ENCODE results near the gene PLSCR2. TPM values are rescaled to one million over a fixed set of nuclear protein-coding genes. Genes with fewer than 3 reads are reported as not detected.

PLSCR2 gene
- total and polyA plus RNA-seq, 9 of the 15 experiments (the other 6 are each of a cell fraction or from before 2014, with no cell fraction given): 0.07 to 0.49 (median 0.25) TPM; not detected in 4

DNA sequence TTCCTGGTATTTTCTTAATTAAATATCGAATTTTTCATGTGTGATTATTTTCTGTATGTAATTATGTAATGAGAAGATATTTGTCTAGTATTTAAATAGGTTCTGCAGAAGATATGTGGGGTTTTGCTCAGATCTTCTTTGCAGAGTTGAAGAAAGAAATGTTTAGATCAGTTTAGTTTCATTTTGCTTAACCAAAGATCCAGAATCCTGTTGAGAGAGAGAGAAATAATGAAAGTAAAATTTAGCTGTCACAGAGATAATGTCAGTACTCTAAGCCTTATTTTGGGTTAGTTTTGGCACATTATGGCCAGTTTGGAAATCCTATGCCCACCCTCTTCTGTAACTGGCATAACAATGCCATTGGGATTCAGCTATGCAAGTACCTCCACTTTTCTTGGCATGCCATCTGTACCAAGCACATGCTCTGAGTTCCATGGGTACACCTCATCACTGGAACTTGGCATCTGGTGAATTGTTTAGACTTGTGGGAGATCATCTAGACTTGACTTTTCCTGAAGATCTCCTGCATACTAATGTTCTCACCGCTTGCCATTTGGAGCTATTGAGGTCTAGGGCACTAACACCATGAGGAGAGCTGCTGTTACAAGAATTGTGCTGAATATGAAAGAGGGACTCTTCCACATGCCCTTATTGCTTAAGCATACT is 44.2 kb upstream of the PLSCR2 start:
- Histone ChIP-seq H3K27ac (ENCODE audit: extremely low read depth, low read depth, low read length) (no peak overlapping the region), H3K9ac (ENCODE audit: insufficient read depth in 1 of 2, low read depth in 2 of 2, low read length in 2 of 2) (no peak overlapping the region), H3K4me2 (ENCODE audit: insufficient read depth, low read length) (no peak overlapping the region), H3K27me3 (ENCODE audit: control insufficient read depth in 2 of 2, insufficient read depth in 2 of 2, low read length in 2 of 2) (no peaks in the 10 kb centered on the region), H3K9me1 (ENCODE audit: control insufficient read depth, insufficient read depth, low read length) (no peaks in the 10 kb centered on the region), H3K79me2 (ENCODE audit: control insufficient read depth, insufficient read depth, low read length) (no peaks in the 10 kb centered on the region), H3K36me3 (ENCODE audit: control insufficient read depth, insufficient read depth, low read length) (peaks cover 31% of the 10 kb centered on the region; the same call in 2 of the 3 replicates), H3K9me3 (replicated peaks; ENCODE audit: control insufficient read depth, insufficient read depth, low read depth, low read length) (no peaks in the 10 kb centered on the region), H2AFZ (ENCODE audit: low read depth, low read length) (no peak overlapping the region), H3K4me3 (no peak overlapping the region), H4K20me1 (replicated peaks; ENCODE audit: control insufficient read depth, insufficient read depth, low read length) (no peaks in the 10 kb centered on the region), H3K4me1 (replicated peaks in 1 of 2; ENCODE audit: control insufficient read depth in 2 of 2, insufficient read depth in 2 of 2, low read length in 2 of 2) (peaks cover 0 to 6% of the 10 kb centered on the region in 2 experiments; a peak in 2 of 5 replicates)
- POLR2A ChIA-PET: interaction anchor here (0.6 to 1.5 kb wide), 4 partner anchors 8 to 53 kb away, joined by 3 to 6 read pairs (median 4); no protein-coding TSS in a partner anchor
- no TSS peak for BruUV-seq (replicated peaks)
- in situ Hi-C loops (cut with MboI) (no loop called here), intact Hi-C loops (cut with micrococcal nuclease) (no loop called here)
- DNase-seq (ENCODE audit: extremely low read depth in 1 of 4, low spot score in 3 of 4) (no peak), FAIRE-seq (no peak), ATAC-seq (no peak)
- TF ChIP-seq KLF16 (IDR thresholded peaks at IDR 0.05) (no peak), NFATC3 (IDR thresholded peaks at IDR 0.05) (no peak), SMAD1 (IDR thresholded peaks at IDR 0.05; ENCODE audit: low read depth, low read length, partially characterized antibody) (no peak), YY1 (IDR thresholded peaks at IDR 0.05; ENCODE audit: borderline replicate concordance in 1 of 3, control insufficient read depth in 1 of 3, extremely low read depth in 1 of 3, insufficient read depth in 3 of 3, insufficient read length in 1 of 3, insufficient replicate concordance in 2 of 3, low read depth in 1 of 3, low read length in 2 of 3) (no peak), MCM5 (IDR thresholded peaks at IDR 0.05; ENCODE audit: low read depth) (no peak), SRF (CRISPR knock-in tag; IDR thresholded peaks at IDR 0.05) (no peak), ZNF695 (CRISPR knock-in tag; IDR thresholded peaks at IDR 0.05) (no peak), ZNF589 (CRISPR knock-in tag; IDR thresholded peaks at IDR 0.05; ENCODE audit: low read depth) (no peak), POLR2H (tag; IDR thresholded peaks at IDR 0.05; ENCODE audit: low read depth) (no peak), HDAC1 (IDR thresholded peaks at IDR 0.05) (no peak), LEF1 (IDR thresholded peaks at IDR 0.05) (no peak), SMARCC2 (IDR thresholded peaks at IDR 0.05; ENCODE audit: low read depth) (no peak), NR1H2 (CRISPR knock-in tag; IDR thresholded peaks at IDR 0.05) (no peak)
- TF ChIP-seq, protein P1, sequence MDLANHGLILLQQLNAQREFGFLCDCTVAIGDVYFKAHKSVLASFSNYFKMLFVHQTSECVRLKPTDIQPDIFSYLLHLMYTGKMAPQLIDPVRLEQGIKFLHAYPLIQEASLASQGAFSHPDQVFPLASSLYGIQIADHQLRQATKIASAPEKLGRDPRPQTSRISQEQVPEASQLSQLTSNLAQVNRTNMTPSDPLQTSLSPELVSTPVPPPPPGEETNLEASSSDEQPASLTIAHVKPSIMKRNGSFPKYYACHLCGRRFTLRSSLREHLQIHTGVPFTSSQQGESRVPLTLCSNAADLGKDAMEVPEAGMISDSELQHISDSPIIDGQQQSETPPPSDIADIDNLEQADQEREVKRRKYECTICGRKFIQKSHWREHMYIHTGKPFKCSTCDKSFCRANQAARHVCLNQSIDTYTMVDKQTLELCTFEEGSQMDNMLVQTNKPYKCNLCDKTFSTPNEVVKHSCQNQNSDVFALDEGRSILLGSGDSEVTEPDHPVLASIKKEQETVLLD (IDR thresholded peaks at IDR 0.05): no peak
- WGBS (ENCODE audit: insufficient coverage, low coverage, missing lambda C conversion rate): 62% methylated on average over 2 of the region's 2 CpGs
- CTCF ChIA-PET (ENCODE audit: low intra/inter-chr PET ratio): no interaction called here
